H9 (cell line): Measurements from ENCODE around the gene DNASE1. TPM values are rescaled to one million over a fixed set of nuclear protein-coding genes. Genes with fewer than 3 reads are reported as not detected.

Experiments
- DNase-seq: peaks from one replicate; pipeline ENCODE4 v3.0.0-alpha.2; 2017
- H2AFZ ChIP-seq: one replicate; pipeline ENCODE4 v1.6.1; 2013; ENCODE audit warnings: mild to moderate bottlenecking, low read length, control low read depth, moderate library complexity
- H2AK5ac ChIP-seq: 2 replicates; pipeline ENCODE4 v1.6.1; 2013; ENCODE audit warnings: low read length, control low read depth, mixed read lengths; ENCODE audit not compliant: insufficient read length
- H2BK120ac ChIP-seq: one replicate; pipeline ENCODE4 v1.6.1; 2013; ENCODE audit warnings: low read depth, mild to moderate bottlenecking, low read length, control low read depth, inconsistent platforms; ENCODE audit not compliant: poor library complexity, severe bottlenecking
- H2BK12ac ChIP-seq: 2 replicates; pipeline ENCODE4 v1.6.1; 2013; ENCODE audit warnings: low read length, control low read depth, mixed read lengths, low read depth; ENCODE audit not compliant: insufficient read length
- H2BK15ac ChIP-seq: 2 replicates; pipeline ENCODE4 v1.6.1; 2013; ENCODE audit warnings: low read depth, low read length, control low read depth
- H2BK20ac ChIP-seq: one replicate; pipeline ENCODE4 v1.6.1; 2013; ENCODE audit warnings: low read depth, mild to moderate bottlenecking, low read length, control low read depth, inconsistent platforms; ENCODE audit not compliant: poor library complexity, severe bottlenecking
- H2BK5ac ChIP-seq: 2 replicates; pipeline ENCODE4 v1.6.1; 2013; ENCODE audit warnings: low read length, control low read depth, mixed read lengths; ENCODE audit not compliant: insufficient read length
- H3K14ac ChIP-seq: 2 replicates; pipeline ENCODE4 v1.6.1; 2013; ENCODE audit warnings: low read length, control low read depth; ENCODE audit not compliant: insufficient read depth
- H3K18ac ChIP-seq: 2 replicates; pipeline ENCODE4 v1.6.1; 2013; ENCODE audit warnings: low read depth, mild to moderate bottlenecking, mixed read lengths, low read length, control low read depth; ENCODE audit not compliant: insufficient read length
- H3K23ac ChIP-seq: 2 replicates; pipeline ENCODE4 v1.6.1; 2013; ENCODE audit warnings: low read length, control low read depth, mixed read lengths, low read depth; ENCODE audit not compliant: insufficient read length
- H3K23me2 ChIP-seq: 2 replicates; pipeline ENCODE4 v1.6.1; 2013; ENCODE audit warnings: low read depth, mild to moderate bottlenecking, mixed read lengths, low read length, control low read depth; ENCODE audit not compliant: insufficient read length, poor library complexity, severe bottlenecking
- H3K27ac ChIP-seq: 2 replicates; pipeline ENCODE4 v1.5.1; 2013; ENCODE audit warnings: low read length, control low read depth, mixed read lengths, low read depth; ENCODE audit not compliant: insufficient read length
- H3K27me3 ChIP-seq: 2 replicates; pipeline ENCODE4 v1.6.1; 2013; ENCODE audit warnings: low read length, control low read depth, inconsistent platforms; ENCODE audit not compliant: insufficient read depth
- H3K4ac ChIP-seq: 2 replicates; pipeline ENCODE4 v1.6.1; 2013; ENCODE audit warnings: low read depth, mild to moderate bottlenecking, control low read depth, inconsistent platforms, low read length, moderate library complexity
- H3K4me1 ChIP-seq: 2 replicates; pipeline ENCODE4 v1.6.1; 2013; ENCODE audit warnings: low read length, control low read depth, inconsistent platforms; ENCODE audit not compliant: insufficient read depth
- H3K4me2 ChIP-seq: 2 replicates; pipeline ENCODE4 v1.6.1; 2013; ENCODE audit warnings: low read length, control low read depth, mixed read lengths; ENCODE audit not compliant: insufficient read length, insufficient read depth
- H3K56ac ChIP-seq: 2 replicates; pipeline ENCODE4 v1.6.1; 2013; ENCODE audit warnings: low read depth, mild to moderate bottlenecking, mixed read lengths, low read length, control low read depth; ENCODE audit not compliant: insufficient read length
- H3K79me1 ChIP-seq: 2 replicates; pipeline ENCODE4 v1.6.1; 2013; ENCODE audit warnings: low read depth, mild to moderate bottlenecking, moderate library complexity, low read length, control low read depth, inconsistent platforms; ENCODE audit not compliant: insufficient read depth, poor library complexity, severe bottlenecking
- H3K79me2 ChIP-seq: 2 replicates; pipeline ENCODE4 v1.6.1; 2013; ENCODE audit warnings: low read length, control low read depth, inconsistent platforms; ENCODE audit not compliant: insufficient read depth
- H3K9ac ChIP-seq: 2 replicates; pipeline ENCODE4 v1.6.1; 2013; ENCODE audit warnings: low read length, control low read depth, mixed read lengths; ENCODE audit not compliant: insufficient read length; ENCODE audit errors: extremely low read depth
- H3K9me3 ChIP-seq: one replicate; pipeline ENCODE4 v1.6.1; 2013; ENCODE audit warnings: low read depth, low read length, inconsistent platforms; ENCODE audit not compliant: control insufficient read depth
- H3T11ph ChIP-seq: one replicate; pipeline ENCODE4 v1.6.1; 2013; ENCODE audit warnings: mild to moderate bottlenecking, low read length, control low read depth, inconsistent platforms
- H4K20me1 ChIP-seq: one replicate; pipeline ENCODE4 v1.6.1; 2013; ENCODE audit not compliant: control insufficient read depth, insufficient read length, insufficient read depth
- H4K5ac ChIP-seq: 2 replicates; pipeline ENCODE4 v1.6.1; 2013; ENCODE audit warnings: low read depth, mild to moderate bottlenecking, mixed read lengths, low read length, control low read depth; ENCODE audit not compliant: insufficient read length
- H4K8ac ChIP-seq: replicated peaks from 2 replicates; pipeline ENCODE4 v1.6.1; 2013; ENCODE audit warnings: low read length, control low read depth, mixed read lengths, low read depth; ENCODE audit not compliant: insufficient read length
- H4K91ac ChIP-seq: 2 replicates; pipeline ENCODE4 v1.6.1; 2013; ENCODE audit warnings: low read depth, mild to moderate bottlenecking, moderate library complexity, mixed read lengths, low read length, control low read depth; ENCODE audit not compliant: insufficient read length
- H3K27ac Mint-ChIP-seq, 3 experiments: 2 replicates in 2 of 3; 3 replicates in 1 of 3; pipeline ENCODE4 v1.8.0; 2020 to 2021; ENCODE audit warnings: mixed read lengths in 3 of 3, mild to moderate bottlenecking in 1 of 3, moderate library complexity in 1 of 3
- H3K27me3 Mint-ChIP-seq: 2 replicates; pipeline ENCODE4 v1.8.0; 2021; ENCODE audit warnings: low read depth, mild to moderate bottlenecking, moderate library complexity, mixed read lengths
- H3K36me3 Mint-ChIP-seq, 3 experiments: 2 replicates in 2 of 3; 3 replicates in 1 of 3; pipeline ENCODE4 v1.8.0; 2020 to 2021; ENCODE audit warnings: low read depth in 3 of 3, mixed read lengths in 3 of 3; ENCODE audit not compliant: insufficient read depth in 1 of 3
- H3K4me1 Mint-ChIP-seq, 2 experiments: 2 replicates each; pipeline ENCODE4 v1.8.0; 2020; ENCODE audit warnings: mixed read lengths in 2 of 2
- H3K4me3 Mint-ChIP-seq, 2 experiments: 2 replicates in 1 of 2; 3 replicates in 1 of 2; pipeline ENCODE4 v1.8.0; 2020 to 2021; ENCODE audit warnings: mild to moderate bottlenecking in 2 of 2, mixed read lengths in 2 of 2, moderate library complexity in 1 of 2
- H3K9me3 Mint-ChIP-seq, 2 experiments: 2 replicates in 1 of 2; 3 replicates in 1 of 2; pipeline ENCODE4 v1.8.0; 2020; ENCODE audit warnings: mild to moderate bottlenecking in 2 of 2, mixed read lengths in 2 of 2, moderate library complexity in 1 of 2
- CTCF ChIP-seq: fragments of 200-600 bp; sonication (generic); conservative IDR thresholded peaks from 3 replicates; pipeline ENCODE4 v1.8.0; 2021; ENCODE audit warnings: antibody characterized with exemption, mild to moderate bottlenecking
- WGBS: extraction: QIAGEN DNeasy Blood & Tissue Kit; methylation state at CpG from one replicate; pipeline ENCODE4 v1.1.7; 2013; ENCODE audit warnings: missing lambda C conversion rate, low lambda C conversion rate, mixed read lengths; ENCODE audit not compliant: insufficient read length; ENCODE audit errors: extremely low coverage; 5-methylcytosine and 5-hydroxymethylcytosine counted together
- total RNA-seq: library from RNA; stranded (reverse); gene quantifications from 2 replicates; pipeline ENCODE4 v1.2.1, GENCODE V29; 2021

Gene DNASE1
- total RNA-seq, 1 experiment from 2014 or later: 10.1 TPM

GRCh38 chr16:3640207-3640606 is 14.3 kb upstream of the DNASE1 start:
- Mint-ChIP-seq H3K9me3 (peaks cover 3 to 9% of the 10 kb centered on the region in 2 experiments; a peak in 4 of 5 replicates), H3K27ac (peak overlapping the region; percentile 33 to 86 (median 68); a peak in 3 of 7 replicates), H3K36me3 (peaks cover 0 to 10% (median 5%) of the 10 kb centered on the region in 3 experiments), H3K4me1 (peaks cover 49 to 52% of the 10 kb centered on the region in 2 experiments), H3K27me3 (no peaks in the 10 kb centered on the region), H3K4me3 (no peak overlapping the region)
- no CpG with 5 or more reads among the region's 3 CpGs for WGBS
- no peak for DNase-seq
- Histone ChIP-seq H2BK5ac (no peak overlapping the region), H3K27ac (no peak overlapping the region), H3K14ac (no peak overlapping the region; the same call in 1 of the 2 replicates), H3K4ac (no peak overlapping the region), H2AK5ac (no peak overlapping the region), H2AFZ (no peak overlapping the region), H2BK15ac (no peak overlapping the region), H3K79me1 (no peaks in the 10 kb centered on the region), H3K18ac (no peak overlapping the region), H4K91ac (no peak overlapping the region), H3K79me2 (no peaks in the 10 kb centered on the region), H3K23ac (no peak overlapping the region), H3K9me3 (no peaks in the 10 kb centered on the region), H3K4me2 (no peak overlapping the region), H3T11ph (no peak overlapping the region), H4K20me1 (no peaks in the 10 kb centered on the region), H3K23me2 (peaks cover 4% of the 10 kb centered on the region), H2BK12ac (no peak overlapping the region), H2BK20ac (no peak overlapping the region), H3K56ac (no peak overlapping the region), H2BK120ac (no peak overlapping the region), H3K27me3 (no peaks in the 10 kb centered on the region), H4K8ac (no peak overlapping the region), H4K5ac (no peak overlapping the region), H3K4me1 (peaks cover 5% of the 10 kb centered on the region), H3K9ac (no peak overlapping the region)
- no peak for TF ChIP-seq CTCF
